SK-N-SH treated with all-trans-retinoic acid at 6 μM for 48 hours (cell line): ENCODE results near the gene VPS4B.

ENCODE experiments used
- ATAC-seq: fragments of 200-7000 bp; cut with Tn5 transposase; 3 replicates; pipeline ENCODE4 v1.9.1; 2020; ENCODE audit warnings: mild to moderate bottlenecking, moderate library complexity
- ARNTL ChIP-seq: fragments of 450-650 bp; formaldehyde crosslinking; IDR thresholded peaks from 2 replicates; pipeline ENCODE4 v1.5.0; 2020; ENCODE audit warnings: low read depth, mild to moderate bottlenecking, moderate library complexity, borderline replicate concordance
- BACH2 ChIP-seq: fragments of 250-450 bp; sonication (Bioruptor Pico); IDR thresholded peaks from 2 replicates; pipeline ENCODE4 v1.9.0; 2021; ENCODE audit warnings: mild to moderate bottlenecking, borderline replicate concordance
- CREB5 ChIP-seq: fragments of 250-450 bp; sonication (Bioruptor Pico); IDR thresholded peaks from 2 replicates; pipeline ENCODE4 v1.5.1; 2020; ENCODE audit warnings: low read depth, mild to moderate bottlenecking, moderate library complexity
- CSDC2 ChIP-seq: fragments of 250-450 bp; sonication (Bioruptor Pico); IDR thresholded peaks from 2 replicates; pipeline ENCODE4 v1.5.0; 2020; ENCODE audit warnings: mild to moderate bottlenecking, moderate library complexity
- CSRNP3 ChIP-seq: fragments of 250-450 bp; sonication (Bioruptor Pico); IDR thresholded peaks from 2 replicates; pipeline ENCODE4 v1.5.1; 2021; ENCODE audit warnings: mild to moderate bottlenecking, moderate library complexity
- ESRRG ChIP-seq: fragments of 250-450 bp; sonication (Bioruptor Pico); IDR thresholded peaks from 2 replicates; pipeline ENCODE4 v1.6.1; 2021; ENCODE audit warnings: mild to moderate bottlenecking
- GLIS3 ChIP-seq: fragments of 250-450 bp; sonication (Bioruptor Pico); IDR thresholded peaks from 2 replicates; pipeline ENCODE4 v1.5.0; 2020; ENCODE audit warnings: mild to moderate bottlenecking, moderate library complexity
- ISL1 ChIP-seq: fragments of 250-450 bp; sonication (Bioruptor Pico); IDR thresholded peaks from 2 replicates; pipeline ENCODE4 v2.1.2; 2022; ENCODE audit warnings: mild to moderate bottlenecking, moderate library complexity
- OSR1 ChIP-seq: fragments of 250-450 bp; sonication (Bioruptor Pico); IDR thresholded peaks from 2 replicates; pipeline ENCODE4 v1.8.0; 2022; ENCODE audit warnings: moderate library complexity, mild to moderate bottlenecking, inconsistent platforms
- PATZ1 ChIP-seq: fragments of 250-450 bp; sonication (Bioruptor Pico); IDR thresholded peaks from 2 replicates; pipeline ENCODE4 v1.8.0; 2020; ENCODE audit warnings: mild to moderate bottlenecking, moderate library complexity, borderline replicate concordance
- POU6F1 ChIP-seq: fragments of 250-450 bp; sonication (Bioruptor Pico); IDR thresholded peaks from 2 replicates; pipeline ENCODE4 v1.8.0; 2021; ENCODE audit warnings: low read depth, mild to moderate bottlenecking, moderate library complexity, borderline replicate concordance
- PPARA ChIP-seq: fragments of 250-450 bp; sonication (Bioruptor Pico); IDR thresholded peaks from 2 replicates; pipeline ENCODE4 v1.5.0; 2020; ENCODE audit warnings: mild to moderate bottlenecking, borderline replicate concordance
- RARB ChIP-seq: fragments of 250-450 bp; sonication (Bioruptor Pico); IDR thresholded peaks from 2 replicates; pipeline ENCODE4 v1.8.0; 2021; ENCODE audit warnings: mild to moderate bottlenecking, moderate library complexity
- SNAI2 ChIP-seq: fragments of 250-450 bp; sonication (Bioruptor Pico); IDR thresholded peaks from 2 replicates; pipeline ENCODE4 v1.5.0; 2020; ENCODE audit warnings: mild to moderate bottlenecking, moderate library complexity
- TCF4 ChIP-seq: fragments of 250-450 bp; sonication (Bioruptor Pico); IDR thresholded peaks from 2 replicates; pipeline ENCODE4 v1.8.0; 2021; ENCODE audit warnings: mild to moderate bottlenecking, moderate library complexity, borderline replicate concordance
- TOX ChIP-seq: fragments of 250-450 bp; sonication (Bioruptor Pico); IDR thresholded peaks from 2 replicates; pipeline ENCODE4 v1.8.0; 2021; ENCODE audit warnings: mild to moderate bottlenecking, moderate library complexity, borderline replicate concordance
- TSHZ2 ChIP-seq: fragments of 250-450 bp; sonication (Bioruptor Pico); IDR thresholded peaks from 2 replicates; pipeline ENCODE4 v1.5.0; 2020; ENCODE audit warnings: mild to moderate bottlenecking, moderate library complexity
- ZC3H10 ChIP-seq: fragments of 250-450 bp; sonication (Bioruptor Pico); IDR thresholded peaks from 2 replicates; pipeline ENCODE4 v1.5.1; 2021; ENCODE audit warnings: mild to moderate bottlenecking, moderate library complexity
- ZFP3 ChIP-seq: fragments of 250-450 bp; sonication (Bioruptor Pico); IDR thresholded peaks from 2 replicates; pipeline ENCODE4 v1.5.0; 2020; ENCODE audit warnings: mild to moderate bottlenecking, moderate library complexity
- ZFP30 ChIP-seq: fragments of 450-650 bp; formaldehyde crosslinking; IDR thresholded peaks from 2 replicates; pipeline ENCODE4 v1.5.0; 2022; ENCODE audit warnings: mild to moderate bottlenecking, moderate library complexity
- ZNF565 ChIP-seq: fragments of 450-650 bp; formaldehyde crosslinking; conservative IDR thresholded peaks from 2 replicates; pipeline ENCODE4 v1.5.0; 2020; ENCODE audit warnings: low read depth, mild to moderate bottlenecking, moderate library complexity
- ZNF70 ChIP-seq: fragments of 450-650 bp; formaldehyde crosslinking; IDR thresholded peaks from 2 replicates; pipeline ENCODE4 v1.5.0; 2020; ENCODE audit warnings: mild to moderate bottlenecking, moderate library complexity
- ZNF8 ChIP-seq: fragments of 450-650 bp; formaldehyde crosslinking; IDR thresholded peaks from 2 replicates; pipeline ENCODE4 v1.5.0; 2020; ENCODE audit warnings: mild to moderate bottlenecking, moderate library complexity

VPS4B gene

GRCh38 chr18:63445037-63445436 is 22.8 kb upstream of the VPS4B start (continued):
- no peak for TF ChIP-seq CSRNP3 (CRISPR knock-in tag)

GRCh38 chr18:63444580-63444979 is 22.3 kb upstream of the VPS4B start:
- TF ChIP-seq ARNTL (CRISPR knock-in tag): no peak
- no peak for TF ChIP-seq PATZ1 (CRISPR knock-in tag)
- no peak for TF ChIP-seq SNAI2
- TF ChIP-seq TOX: no peak
- TF ChIP-seq TCF4 (CRISPR knock-in tag): no peak
- TF ChIP-seq ZFP30 (CRISPR knock-in tag): no peak
- TF ChIP-seq GLIS3 (CRISPR knock-in tag): no peak
- no peak for TF ChIP-seq CREB5
- no peak for TF ChIP-seq ISL1 (CRISPR knock-in tag)
- TF ChIP-seq CSRNP3 (CRISPR knock-in tag): no peak
- no peak for TF ChIP-seq PPARA (CRISPR knock-in tag)
- no peak for TF ChIP-seq ZNF8
- TF ChIP-seq OSR1 (CRISPR knock-in tag): no peak
- ATAC-seq: no peak

- TF ChIP-seq ISL1 (CRISPR knock-in tag): no peak
- no peak for TF ChIP-seq TSHZ2 (CRISPR knock-in tag)
- TF ChIP-seq SNAI2: no peak
- TF ChIP-seq ZNF70 (CRISPR knock-in tag): no peak
- no peak for TF ChIP-seq ESRRG
- no peak for TF ChIP-seq ZC3H10 (CRISPR knock-in tag)
- TF ChIP-seq CSDC2 (CRISPR knock-in tag): no peak
- no peak for TF ChIP-seq GLIS3 (CRISPR knock-in tag)
- no peak for TF ChIP-seq CREB5
- TF ChIP-seq CSRNP3 (CRISPR knock-in tag): no peak
- TF ChIP-seq BACH2 (CRISPR knock-in tag): no peak
- no peak for TF ChIP-seq ZNF565 (CRISPR knock-in tag)
- no peak for TF ChIP-seq ARNTL (CRISPR knock-in tag)
- TF ChIP-seq RARB (CRISPR knock-in tag): no peak
- TF ChIP-seq ZFP30 (CRISPR knock-in tag): no peak
- TF ChIP-seq ZFP3: no peak
- TF ChIP-seq POU6F1 (CRISPR knock-in tag): no peak
- no peak for TF ChIP-seq OSR1 (CRISPR knock-in tag)
- no peak for ATAC-seq
These were observed 21.6 kb upstream of the VPS4B start for GRCh38 chr18:63443829-63444228.
